ENCODE data around the gene SSRP1.

Gene SSRP1

DNA sequence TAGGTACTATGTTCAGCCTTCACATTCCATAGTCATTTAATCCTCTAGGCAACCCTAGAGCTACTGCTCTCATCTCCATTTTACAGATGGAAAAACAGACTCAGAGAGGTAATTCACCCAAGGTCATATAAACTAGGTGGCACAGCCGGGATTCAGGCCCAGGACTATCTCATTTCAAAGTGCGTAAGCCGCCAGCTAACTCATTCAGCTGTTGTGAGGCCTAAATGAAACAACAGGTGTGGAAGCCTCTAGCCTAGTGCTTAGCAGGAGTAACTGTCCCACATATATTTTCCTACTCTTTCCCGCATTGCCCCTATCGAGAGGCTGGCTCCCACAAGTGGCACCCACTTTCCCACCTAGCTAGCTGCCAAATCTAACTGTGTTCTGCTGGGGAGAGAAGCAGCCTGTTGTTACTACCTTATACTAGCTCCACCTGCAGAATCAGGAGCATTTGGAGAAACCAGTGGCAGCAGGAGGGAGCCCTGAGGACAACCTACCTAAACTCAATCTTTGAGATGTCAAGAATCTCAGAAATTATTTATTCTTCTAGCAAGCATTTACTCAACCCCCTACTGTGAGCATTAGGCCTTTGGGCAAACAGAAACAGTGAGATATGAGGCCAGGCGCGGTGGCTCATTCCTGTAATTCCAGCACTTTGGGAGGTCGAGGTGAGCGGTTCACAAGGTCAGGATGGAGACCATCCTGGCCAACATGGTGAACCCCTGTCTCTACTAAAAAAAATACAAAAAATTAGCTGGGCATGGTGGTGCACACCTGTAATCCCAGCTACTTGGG is 24.4 kb upstream of the SSRP1 start:
- no peak overlapping the region for H3K9ac ChIP-seq (ENCODE audit: low read length)
- H3K18ac ChIP-seq (ENCODE audit: low read depth in 1 of 2, low read length in 2 of 2): no peak overlapping the region
- H3K4ac ChIP-seq (ENCODE audit: low read depth in 1 of 2, low read length in 2 of 2): no peak overlapping the region
- DNase-seq: no peak
- no peak overlapping the region for H2BK120ac ChIP-seq (ENCODE audit: low read depth, low read length)
- no peaks in the 10 kb centered on the region for H3K36me3 ChIP-seq (ENCODE audit: control insufficient read depth in 1 of 2, insufficient read depth in 2 of 2, low read depth in 1 of 2, low read length in 2 of 2)
- H3K4me1 ChIP-seq (ENCODE audit: control insufficient read depth, insufficient read depth, low read depth, low read length): peaks cover 2% of the 10 kb centered on the region
- H2AFZ ChIP-seq (ENCODE audit: low read depth, low read length): no peak overlapping the region
- no peak overlapping the region for H2BK5ac ChIP-seq (ENCODE audit: low read depth, low read length, poor library complexity, severe bottlenecking)
- H3K4me2 ChIP-seq (ENCODE audit: low read length, poor library complexity, severe bottlenecking): no peak overlapping the region
- H3K27me3 ChIP-seq (ENCODE audit: control insufficient read depth in 1 of 2, insufficient read depth in 1 of 2, low read length in 2 of 2): peaks cover 5 to 37% of the 10 kb centered on the region in 2 experiments
- H3K27ac ChIP-seq (ENCODE audit: low read length, poor library complexity, severe bottlenecking): no peak overlapping the region
- no peak overlapping the region for H2BK12ac ChIP-seq (ENCODE audit: low read length in 2 of 2)
- no peak overlapping the region for H3K23ac ChIP-seq (ENCODE audit: low read length in 2 of 2)
- no peaks in the 10 kb centered on the region for H3K9me3 ChIP-seq (ENCODE audit: control insufficient read depth, low read length)
- H3K79me1 ChIP-seq (replicated peaks; ENCODE audit: low read length, poor library complexity, severe bottlenecking): no peaks in the 10 kb centered on the region
- no peak overlapping the region for H3K14ac ChIP-seq (ENCODE audit: low read length in 2 of 2)
- no peak overlapping the region for H2AK5ac ChIP-seq (ENCODE audit: low read length, severe bottlenecking)
- H3K4me3 ChIP-seq (ENCODE audit: insufficient read depth in 1 of 2, low read depth in 1 of 2, low read length in 2 of 2): no peak overlapping the region
- no peak overlapping the region for H2BK15ac ChIP-seq (ENCODE audit: low read depth, poor library complexity, severe bottlenecking)
- no peak overlapping the region for H4K91ac ChIP-seq (ENCODE audit: low read length)
- H4K8ac ChIP-seq (ENCODE audit: low read length): no peak overlapping the region
- WGBS: 80% methylated on average over 9 of the region's 9 CpGs

DNA sequence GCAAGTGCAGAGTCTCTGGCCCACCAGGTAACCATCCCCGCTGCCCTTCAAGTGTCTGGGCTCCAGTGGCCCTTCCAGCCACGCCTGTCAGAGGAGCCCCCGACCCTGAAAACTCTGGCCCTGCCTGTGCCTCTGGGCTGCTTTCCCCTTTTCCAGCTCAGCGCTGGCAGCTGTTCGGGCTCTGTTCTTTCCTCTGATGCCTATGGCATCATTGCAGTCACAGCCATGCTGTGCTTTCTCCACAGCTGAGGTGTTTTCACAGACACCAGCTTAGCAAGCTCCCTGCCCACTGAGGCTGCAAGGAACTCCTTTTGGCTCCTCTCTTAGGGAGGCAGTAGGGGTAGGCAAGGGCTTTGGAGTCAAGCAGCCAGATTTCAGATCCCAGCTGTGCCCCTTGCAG is 23.7 kb upstream of the SSRP1 start:
- Histone ChIP-seq H3K4me3 (ENCODE audit: insufficient read depth in 1 of 2, low read depth in 1 of 2, low read length in 2 of 2) (no peak overlapping the region), H3K18ac (ENCODE audit: low read depth in 1 of 2, low read length in 2 of 2) (no peak overlapping the region), H2BK5ac (ENCODE audit: low read depth, low read length, poor library complexity, severe bottlenecking) (no peak overlapping the region), H3K9me3 (ENCODE audit: control insufficient read depth, low read length) (no peaks in the 10 kb centered on the region), H3K4me2 (ENCODE audit: low read length, poor library complexity, severe bottlenecking) (no peak overlapping the region), H2AFZ (ENCODE audit: low read depth, low read length) (no peak overlapping the region), H3K4me1 (ENCODE audit: control insufficient read depth, insufficient read depth, low read depth, low read length) (peaks cover 2% of the 10 kb centered on the region), H4K91ac (ENCODE audit: low read length) (no peak overlapping the region), H2BK15ac (ENCODE audit: low read depth, poor library complexity, severe bottlenecking) (no peak overlapping the region), H3K9ac (ENCODE audit: low read length) (no peak overlapping the region), H3K79me1 (replicated peaks; ENCODE audit: low read length, poor library complexity, severe bottlenecking) (no peaks in the 10 kb centered on the region), H2AK5ac (ENCODE audit: low read length, severe bottlenecking) (no peak overlapping the region), H3K14ac (ENCODE audit: low read length in 2 of 2) (no peak overlapping the region), H3K4ac (ENCODE audit: low read depth in 1 of 2, low read length in 2 of 2) (no peak overlapping the region), H2BK120ac (ENCODE audit: low read depth, low read length) (no peak overlapping the region), H3K23ac (ENCODE audit: low read length in 2 of 2) (no peak overlapping the region), H3K27me3 (ENCODE audit: control insufficient read depth in 1 of 2, insufficient read depth in 1 of 2, low read length in 2 of 2) (peaks cover 5 to 38% of the 10 kb centered on the region in 2 experiments), H3K27ac (ENCODE audit: low read length, poor library complexity, severe bottlenecking) (no peak overlapping the region), H3K36me3 (ENCODE audit: control insufficient read depth in 1 of 2, insufficient read depth in 2 of 2, low read depth in 1 of 2, low read length in 2 of 2) (no peaks in the 10 kb centered on the region), H2BK12ac (ENCODE audit: low read length in 2 of 2) (no peak overlapping the region), H4K8ac (ENCODE audit: low read length) (no peak overlapping the region)
- DNase-seq: no peak
- WGBS: 91% methylated on average over 5 of the region's 5 CpGs

DNA sequence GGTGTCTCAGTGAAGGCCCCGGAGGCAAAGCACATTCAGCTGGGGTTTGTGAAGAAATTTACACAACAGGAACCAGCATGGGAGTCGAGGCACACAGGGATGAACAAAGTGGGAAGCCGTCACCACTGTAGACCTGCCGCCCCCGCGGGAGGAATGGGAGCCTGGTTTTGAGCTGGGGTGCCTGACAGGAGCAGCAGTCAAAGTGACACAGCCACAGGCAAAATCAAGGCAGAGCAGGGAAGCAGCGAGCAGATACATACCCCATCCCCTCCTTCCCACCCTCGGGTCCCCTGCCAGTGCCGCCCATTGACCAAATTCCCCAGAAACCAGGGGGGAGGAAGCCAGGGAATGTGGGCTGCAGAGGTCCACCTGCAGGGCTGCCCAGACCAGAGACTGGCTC is 23.3 kb upstream of the SSRP1 start:
- H2AK5ac ChIP-seq (ENCODE audit: low read length, severe bottlenecking): no peak overlapping the region
- H3K4me3 ChIP-seq (ENCODE audit: insufficient read depth in 1 of 2, low read depth in 1 of 2, low read length in 2 of 2): no peak overlapping the region
- no peak overlapping the region for H4K8ac ChIP-seq (ENCODE audit: low read length)
- no peak overlapping the region for H3K4me2 ChIP-seq (ENCODE audit: low read length, poor library complexity, severe bottlenecking)
- no peaks in the 10 kb centered on the region for H3K9me3 ChIP-seq (ENCODE audit: control insufficient read depth, low read length)
- no peak overlapping the region for H2BK120ac ChIP-seq (ENCODE audit: low read depth, low read length)
- H3K14ac ChIP-seq (ENCODE audit: low read length in 2 of 2): no peak overlapping the region
- H4K91ac ChIP-seq (ENCODE audit: low read length): no peak overlapping the region
- H3K4ac ChIP-seq (ENCODE audit: low read depth in 1 of 2, low read length in 2 of 2): no peak overlapping the region
- H2BK12ac ChIP-seq (ENCODE audit: low read length in 2 of 2): no peak overlapping the region
- no peak overlapping the region for H2BK5ac ChIP-seq (ENCODE audit: low read depth, low read length, poor library complexity, severe bottlenecking)
- no peaks in the 10 kb centered on the region for H3K36me3 ChIP-seq (ENCODE audit: control insufficient read depth in 1 of 2, insufficient read depth in 2 of 2, low read depth in 1 of 2, low read length in 2 of 2)
- no peak overlapping the region for H2AFZ ChIP-seq (ENCODE audit: low read depth, low read length)
- H3K18ac ChIP-seq (ENCODE audit: low read depth in 1 of 2, low read length in 2 of 2): no peak overlapping the region
- peaks cover 2% of the 10 kb centered on the region for H3K4me1 ChIP-seq (ENCODE audit: control insufficient read depth, insufficient read depth, low read depth, low read length)
- no peak overlapping the region for H3K23ac ChIP-seq (ENCODE audit: low read length in 2 of 2)
- H3K27me3 ChIP-seq (ENCODE audit: control insufficient read depth in 1 of 2, insufficient read depth in 1 of 2, low read length in 2 of 2): peaks cover 1 to 39% of the 10 kb centered on the region in 2 experiments
- DNase-seq: no peak
- no peak overlapping the region for H3K9ac ChIP-seq (ENCODE audit: low read length)
- WGBS: 87% methylated on average over 9 of the region's 9 CpGs
- no peak overlapping the region for H2BK15ac ChIP-seq (ENCODE audit: low read depth, poor library complexity, severe bottlenecking)
- no peak overlapping the region for H3K27ac ChIP-seq (ENCODE audit: low read length, poor library complexity, severe bottlenecking)
- H3K79me1 ChIP-seq (replicated peaks; ENCODE audit: low read length, poor library complexity, severe bottlenecking): no peaks in the 10 kb centered on the region

DNA sequence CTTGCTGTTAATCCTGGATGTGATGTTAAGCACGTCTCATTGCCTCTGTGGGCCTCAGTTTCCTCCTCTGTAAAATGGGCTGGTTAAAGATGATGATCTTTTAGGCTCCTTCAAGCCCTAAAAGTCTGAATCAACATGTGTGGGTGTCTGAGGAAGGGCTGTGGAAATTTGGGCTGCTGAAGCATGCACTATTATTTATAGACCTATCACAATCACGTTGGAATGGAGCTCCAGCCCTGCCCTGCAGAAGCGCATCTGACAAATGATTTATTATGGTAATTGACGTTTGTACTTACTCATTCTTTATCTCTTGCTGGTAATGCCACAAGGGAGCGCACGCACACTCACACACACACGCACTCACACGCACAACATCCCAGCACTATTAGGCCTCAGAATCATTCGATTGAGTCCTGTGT is 22.9 kb upstream of the SSRP1 start:
- Histone ChIP-seq H2AK5ac (ENCODE audit: low read length, severe bottlenecking) (no peak overlapping the region), H3K4me3 (ENCODE audit: insufficient read depth in 1 of 2, low read depth in 1 of 2, low read length in 2 of 2) (no peak overlapping the region), H3K4ac (ENCODE audit: low read depth in 1 of 2, low read length in 2 of 2) (no peak overlapping the region), H3K14ac (ENCODE audit: low read length in 2 of 2) (no peak overlapping the region), H4K91ac (ENCODE audit: low read length) (no peak overlapping the region), H2BK120ac (ENCODE audit: low read depth, low read length) (no peak overlapping the region), H3K27me3 (ENCODE audit: control insufficient read depth in 1 of 2, insufficient read depth in 1 of 2, low read length in 2 of 2) (peaks cover 0 to 39% of the 10 kb centered on the region in 2 experiments), H3K36me3 (ENCODE audit: control insufficient read depth in 1 of 2, insufficient read depth in 2 of 2, low read depth in 1 of 2, low read length in 2 of 2) (no peaks in the 10 kb centered on the region), H2BK12ac (ENCODE audit: low read length in 2 of 2) (no peak overlapping the region), H3K4me1 (ENCODE audit: control insufficient read depth, insufficient read depth, low read depth, low read length) (peaks cover 2% of the 10 kb centered on the region), H2BK5ac (ENCODE audit: low read depth, low read length, poor library complexity, severe bottlenecking) (no peak overlapping the region), H3K9ac (ENCODE audit: low read length) (peak overlapping the region; percentile 87), H2BK15ac (ENCODE audit: low read depth, poor library complexity, severe bottlenecking) (no peak overlapping the region), H2AFZ (ENCODE audit: low read depth, low read length) (no peak overlapping the region), H3K4me2 (ENCODE audit: low read length, poor library complexity, severe bottlenecking) (no peak overlapping the region), H3K79me1 (replicated peaks; ENCODE audit: low read length, poor library complexity, severe bottlenecking) (no peaks in the 10 kb centered on the region), H3K9me3 (ENCODE audit: control insufficient read depth, low read length) (no peaks in the 10 kb centered on the region), H3K18ac (ENCODE audit: low read depth in 1 of 2, low read length in 2 of 2) (no peak overlapping the region), H4K8ac (ENCODE audit: low read length) (no peak overlapping the region), H3K27ac (ENCODE audit: low read length, poor library complexity, severe bottlenecking) (no peak overlapping the region), H3K23ac (ENCODE audit: low read length in 2 of 2) (no peak overlapping the region)
- DNase-seq: peak; percentile 9
- WGBS: 81% methylated on average over 6 of the region's 9 CpGs
